Measurements from ENCODE around the gene C5. TPM values are rescaled to one million over a fixed set of nuclear protein-coding genes. Genes with fewer than 3 reads are reported as not detected.

Gene C5
- total RNA-seq, 3 donors from 2014 or later (not counting 1 experiment from before 2014, with no cell fraction given) = 1.5 to 2.0 (median 1.5) TPM

GRCh38 chr9:121071756-121072421, 21.8 kb upstream of the C5 start:
- Histone ChIP-seq H3K27ac (ENCODE audit: low read length) (peak overlapping the region; percentile 79), H3K9me3 (ENCODE audit: control insufficient read depth, insufficient read depth, low read length) (no peaks in the 10 kb centered on the region), H3K36me3 (ENCODE audit: control insufficient read depth, insufficient read depth, low read length) (no peaks in the 10 kb centered on the region), H3K4me3 (ENCODE audit: low read length) (peak overlapping the region; percentile 48), H3K27me3 (ENCODE audit: control insufficient read depth, insufficient read depth, low read length) (no peaks in the 10 kb centered on the region), H3K4me1 (ENCODE audit: control insufficient read depth, insufficient read depth, low read length) (peaks cover 20% of the 10 kb centered on the region)
- peak overlapping the region; percentile 93 for H3K4me3 Mint-ChIP-seq
- H3K9me3 Mint-ChIP-seq = no peaks in the 10 kb centered on the region
- no peaks in the 10 kb centered on the region for H3K27me3 Mint-ChIP-seq (ENCODE audit: low read depth in 2 of 2)
- peak overlapping the region; percentile 79 to 85 for H3K27ac Mint-ChIP-seq
- intact Hi-C loops (cut with micrococcal nuclease) = no loop called here
- H3K4me1 Mint-ChIP-seq = peaks cover 39 to 48% of the 10 kb centered on the region in 2 donors
- no peaks in the 10 kb centered on the region for H3K36me3 Mint-ChIP-seq
- ATAC-seq = peak; percentile 5 to 20 (median 19)
- WGBS (ENCODE audit: insufficient coverage) = 9% methylated on average over 14 of the region's 16 CpGs
- DNase-seq = peak in 1 of 2 donors; percentile 69
- TF ChIP-seq, protein P1, sequence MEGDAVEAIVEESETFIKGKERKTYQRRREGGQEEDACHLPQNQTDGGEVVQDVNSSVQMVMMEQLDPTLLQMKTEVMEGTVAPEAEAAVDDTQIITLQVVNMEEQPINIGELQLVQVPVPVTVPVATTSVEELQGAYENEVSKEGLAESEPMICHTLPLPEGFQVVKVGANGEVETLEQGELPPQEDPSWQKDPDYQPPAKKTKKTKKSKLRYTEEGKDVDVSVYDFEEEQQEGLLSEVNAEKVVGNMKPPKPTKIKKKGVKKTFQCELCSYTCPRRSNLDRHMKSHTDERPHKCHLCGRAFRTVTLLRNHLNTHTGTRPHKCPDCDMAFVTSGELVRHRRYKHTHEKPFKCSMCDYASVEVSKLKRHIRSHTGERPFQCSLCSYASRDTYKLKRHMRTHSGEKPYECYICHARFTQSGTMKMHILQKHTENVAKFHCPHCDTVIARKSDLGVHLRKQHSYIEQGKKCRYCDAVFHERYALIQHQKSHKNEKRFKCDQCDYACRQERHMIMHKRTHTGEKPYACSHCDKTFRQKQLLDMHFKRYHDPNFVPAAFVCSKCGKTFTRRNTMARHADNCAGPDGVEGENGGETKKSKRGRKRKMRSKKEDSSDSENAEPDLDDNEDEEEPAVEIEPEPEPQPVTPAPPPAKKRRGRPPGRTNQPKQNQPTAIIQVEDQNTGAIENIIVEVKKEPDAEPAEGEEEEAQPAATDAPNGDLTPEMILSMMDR (IDR thresholded peaks at IDR 0.05) = peak; percentile 37

- Mint-ChIP-seq H3K9me3 (no peaks in the 10 kb centered on the region), H3K36me3 (no peaks in the 10 kb centered on the region), H3K4me1 (peaks cover 34 to 42% of the 10 kb centered on the region in 2 donors), H3K27me3 (ENCODE audit: low read depth in 2 of 2) (no peaks in the 10 kb centered on the region), H3K27ac (peak overlapping the region; percentile 79 to 85), H3K4me3 (peak overlapping the region; percentile 93)
- Histone ChIP-seq H3K4me3 (ENCODE audit: low read length) (peak overlapping the region; percentile 48), H3K27me3 (ENCODE audit: control insufficient read depth, insufficient read depth, low read length) (no peaks in the 10 kb centered on the region), H3K27ac (ENCODE audit: low read length) (peak overlapping the region; percentile 79), H3K4me1 (ENCODE audit: control insufficient read depth, insufficient read depth, low read length) (peaks cover 20% of the 10 kb centered on the region), H3K36me3 (ENCODE audit: control insufficient read depth, insufficient read depth, low read length) (no peaks in the 10 kb centered on the region), H3K9me3 (ENCODE audit: control insufficient read depth, insufficient read depth, low read length) (no peaks in the 10 kb centered on the region)
- DNase-seq = peak in 1 of 2 donors; percentile 28
- ATAC-seq = no peak
- TF ChIP-seq, protein P1 (IDR thresholded peaks at IDR 0.05) = no peak
- WGBS (ENCODE audit: insufficient coverage) = 100% methylated on average over 2 of the region's 2 CpGs
- intact Hi-C loops (cut with micrococcal nuclease) = no loop called here
These were observed 21.3 kb upstream of the C5 start for GRCh38 chr9:121071370-121071755.

DNA sequence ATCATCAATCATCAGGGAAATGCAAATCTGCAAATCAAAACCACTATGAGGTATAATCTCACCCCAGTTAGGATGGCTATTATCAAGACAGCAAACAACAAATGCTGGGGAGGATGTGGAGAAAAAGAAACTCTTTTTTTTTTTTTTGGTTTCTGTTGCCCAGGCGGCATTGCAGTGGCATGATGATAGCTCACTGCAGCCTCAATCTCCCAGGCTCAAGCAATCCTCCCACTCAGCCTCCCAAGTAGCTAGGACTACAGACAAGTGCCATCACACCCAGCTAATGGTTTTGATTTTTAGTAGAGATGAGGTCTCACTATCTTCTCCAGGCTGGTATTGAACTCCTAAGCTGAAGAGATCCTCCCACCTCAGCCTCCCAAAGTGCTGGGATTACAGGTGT, 19.3 kb upstream of the C5 start:
- intact Hi-C loops (cut with micrococcal nuclease) = no loop called here
- Histone ChIP-seq H3K36me3 (ENCODE audit: control insufficient read depth, insufficient read depth, low read length) (no peaks in the 10 kb centered on the region), H3K9me3 (ENCODE audit: control insufficient read depth, insufficient read depth, low read length) (no peaks in the 10 kb centered on the region), H3K27me3 (ENCODE audit: control insufficient read depth, insufficient read depth, low read length) (no peaks in the 10 kb centered on the region), H3K4me1 (ENCODE audit: control insufficient read depth, insufficient read depth, low read length) (peaks cover 20% of the 10 kb centered on the region), H3K4me3 (ENCODE audit: low read length) (no peak overlapping the region), H3K27ac (ENCODE audit: low read length) (no peak overlapping the region)
- peaks cover 15 to 28% of the 10 kb centered on the region in 2 donors for H3K4me1 Mint-ChIP-seq
- TF ChIP-seq, protein P1 (IDR thresholded peaks at IDR 0.05) = no peak
- WGBS (ENCODE audit: insufficient coverage) = 100% methylated on average over 1 of the region's 1 CpG
- no peaks in the 10 kb centered on the region for H3K36me3 Mint-ChIP-seq
- no peak for DNase-seq
- H3K9me3 Mint-ChIP-seq = no peaks in the 10 kb centered on the region
- no peaks in the 10 kb centered on the region for H3K27me3 Mint-ChIP-seq (ENCODE audit: low read depth in 2 of 2)
- no peak for ATAC-seq
- no peak overlapping the region for H3K4me3 Mint-ChIP-seq
- H3K27ac Mint-ChIP-seq = no peak overlapping the region

DNA sequence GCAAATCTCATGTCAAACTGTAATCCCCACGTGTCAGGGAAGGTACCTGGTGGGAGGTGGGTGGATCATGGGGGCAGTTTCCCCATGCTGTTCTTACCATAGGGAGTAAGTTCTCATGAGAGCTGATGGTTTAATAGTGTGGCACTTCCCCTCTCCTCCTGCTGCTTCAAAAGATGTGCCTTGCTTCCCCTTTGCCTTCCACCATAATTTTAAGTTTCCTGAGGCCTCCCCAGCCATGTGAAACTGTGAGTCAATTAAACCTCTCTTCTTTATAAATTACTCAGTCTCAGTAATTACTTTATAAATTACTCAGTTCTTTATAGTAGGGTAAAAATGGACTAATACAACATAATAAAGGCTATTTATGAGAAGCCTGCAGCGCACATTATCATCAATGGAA, 17.6 kb upstream of the C5 start:
- H3K9me3 Mint-ChIP-seq = no peaks in the 10 kb centered on the region
- Histone ChIP-seq H3K4me1 (ENCODE audit: control insufficient read depth, insufficient read depth, low read length) (peaks cover 10% of the 10 kb centered on the region), H3K27ac (ENCODE audit: low read length) (no peak overlapping the region), H3K9me3 (ENCODE audit: control insufficient read depth, insufficient read depth, low read length) (no peaks in the 10 kb centered on the region), H3K36me3 (ENCODE audit: control insufficient read depth, insufficient read depth, low read length) (no peaks in the 10 kb centered on the region), H3K27me3 (ENCODE audit: control insufficient read depth, insufficient read depth, low read length) (no peaks in the 10 kb centered on the region), H3K4me3 (ENCODE audit: low read length) (no peak overlapping the region)
- no peak overlapping the region for H3K27ac Mint-ChIP-seq
- TF ChIP-seq, protein P1 (IDR thresholded peaks at IDR 0.05) = no peak
- no peak for DNase-seq
- H3K4me3 Mint-ChIP-seq = no peak overlapping the region
- intact Hi-C loops (cut with micrococcal nuclease) = no loop called here
- WGBS (ENCODE audit: insufficient coverage) = 63% methylated on average over 1 of the region's 2 CpGs
- ATAC-seq = no peak
- H3K4me1 Mint-ChIP-seq = peaks cover 0 to 15% of the 10 kb centered on the region in 2 donors
- peaks cover 0 to 3% of the 10 kb centered on the region in 2 donors for H3K27me3 Mint-ChIP-seq (ENCODE audit: low read depth in 2 of 2)
- no peaks in the 10 kb centered on the region for H3K36me3 Mint-ChIP-seq

Measured in natural killer cell (primary cell).